IMR-90 (cell line): Measurements from ENCODE around the gene LRRTM3. TPM values are rescaled to one million over a fixed set of nuclear protein-coding genes. Genes with fewer than 3 reads are reported as not detected.

ENCODE experiments used
- ATAC-seq: fragments of 200-7000 bp; cut with Tn5 transposase; 2 replicates; pipeline ENCODE4 v1.9.1; 2020; ENCODE audit warnings: low read depth, mild to moderate bottlenecking, moderate library complexity
- BruUV-seq: library from RNA; stranded (reverse); fragments of 400-500 nt; replicated peaks from 2 replicates; lab custom pipeline; 2021; lab: Mats Ljungman, UMichigan
- CTCF ChIA-PET: fragments of 300-600 bp; formaldehyde crosslinking; extraction: SDS; loops from one replicate; lab custom pipeline; 2021; ENCODE audit warnings: antibody characterized with exemption; lab: Yijun Ruan, JAX
- POLR2A ChIA-PET: fragments of 300-600 bp; sonication (Branson Sonifier 250); formaldehyde crosslinking; loops from one replicate; lab custom pipeline; 2022; ENCODE audit warnings: antibody characterized with exemption; ENCODE audit not compliant: unreplicated experiment; lab: Charles Lee
- DNase-seq: peaks from one replicate; pipeline ENCODE4 v3.0.0; 2013
- H2AFZ ChIP-seq: replicated peaks from 2 replicates; pipeline ENCODE3; 2013; ENCODE audit warnings: low read length, mild to moderate bottlenecking; ENCODE audit not compliant: poor library complexity
- H2AK5ac ChIP-seq: 2 replicates; pipeline ENCODE4 v1.6.1; 2013; ENCODE audit warnings: low read depth, low read length, inconsistent platforms
- H2AK9ac ChIP-seq: replicated peaks from 2 replicates; pipeline ENCODE3; 2013; ENCODE audit warnings: mild to moderate bottlenecking, low read depth, low read length, moderate library complexity; ENCODE audit not compliant: poor library complexity
- H2BK120ac ChIP-seq: 2 replicates; pipeline ENCODE4 v1.6.1; 2013; ENCODE audit warnings: low read depth, low read length, inconsistent platforms
- H2BK15ac ChIP-seq: 3 replicates; pipeline ENCODE4 v1.6.1; 2013; ENCODE audit warnings: low read depth, low read length, inconsistent platforms
- H2BK20ac ChIP-seq: 2 replicates; pipeline ENCODE4 v1.6.1; 2013; ENCODE audit warnings: low read depth, mild to moderate bottlenecking, inconsistent platforms, low read length, moderate library complexity
- H2BK5ac ChIP-seq: 2 replicates; pipeline ENCODE4 v1.6.1; 2013; ENCODE audit warnings: mild to moderate bottlenecking, low read depth, low read length, inconsistent platforms; ENCODE audit not compliant: poor library complexity, severe bottlenecking
- H3K14ac ChIP-seq: replicated peaks from 2 replicates; pipeline ENCODE4 v1.6.1; 2013; ENCODE audit warnings: low read depth, low read length, inconsistent platforms
- H3K18ac ChIP-seq: 2 replicates; pipeline ENCODE4 v1.6.1; 2013; ENCODE audit warnings: low read depth, low read length, control low read depth
- H3K23ac ChIP-seq: 2 replicates; pipeline ENCODE4 v1.6.1; 2013; ENCODE audit warnings: low read depth, low read length, inconsistent platforms
- H3K27ac ChIP-seq: 2 replicates; pipeline ENCODE4 v1.5.1; 2013; ENCODE audit warnings: mild to moderate bottlenecking, control low read depth, low read length; ENCODE audit not compliant: insufficient read depth
- H3K27me3 ChIP-seq: 2 replicates; pipeline ENCODE4 v1.6.1; 2013; ENCODE audit warnings: low read length; ENCODE audit not compliant: control insufficient read depth, insufficient read depth
- H3K36me3 ChIP-seq: 2 replicates; pipeline ENCODE4 v1.6.1; 2013; ENCODE audit warnings: low read length, mixed read lengths; ENCODE audit not compliant: control insufficient read depth, insufficient read depth
- H3K4ac ChIP-seq: 2 replicates; pipeline ENCODE4 v1.6.1; 2013; ENCODE audit warnings: low read depth, low read length, inconsistent platforms
- H3K4me1 ChIP-seq: 2 replicates; pipeline ENCODE4 v1.6.1; 2013; ENCODE audit warnings: low read length, mixed read lengths; ENCODE audit not compliant: control insufficient read depth, insufficient read depth
- H3K4me2 ChIP-seq: 2 replicates; pipeline ENCODE4 v1.6.1; 2013; ENCODE audit warnings: low read depth, mild to moderate bottlenecking, control low read depth, low read length, moderate library complexity
- H3K4me3 ChIP-seq: 2 replicates; pipeline ENCODE4 v1.5.1; 2013; ENCODE audit warnings: low read depth, mild to moderate bottlenecking, control low read depth, low read length, moderate library complexity; ENCODE audit not compliant: insufficient read depth
- H3K56ac ChIP-seq: 2 replicates; pipeline ENCODE4 v1.6.1; 2013; ENCODE audit warnings: low read length, inconsistent platforms; ENCODE audit not compliant: insufficient read depth; ENCODE audit errors: extremely low read depth
- H3K79me1 ChIP-seq, 2 experiments: 2 replicates each; pipeline ENCODE4 v1.6.1; 2013; ENCODE audit warnings: low read length in 2 of 2, inconsistent platforms in 1 of 2, low read depth in 1 of 2
- H3K9ac ChIP-seq: 2 replicates; pipeline ENCODE4 v1.6.1; 2013; ENCODE audit warnings: low read depth, low read length, control low read depth
- H3K9me1 ChIP-seq: 2 replicates; pipeline ENCODE4 v1.6.1; 2013; ENCODE audit warnings: low read length, inconsistent platforms; ENCODE audit not compliant: insufficient read depth
- H3K9me3 ChIP-seq: 2 replicates; pipeline ENCODE4 v1.6.1; 2013; ENCODE audit warnings: low read length; ENCODE audit not compliant: control insufficient read depth, insufficient read depth
- H4K20me1 ChIP-seq: 2 replicates; pipeline ENCODE4 v1.6.1; 2013; ENCODE audit warnings: low read length, inconsistent platforms; ENCODE audit not compliant: insufficient read depth
- H4K5ac ChIP-seq: 2 replicates; pipeline ENCODE4 v1.6.1; 2013; ENCODE audit warnings: mild to moderate bottlenecking, low read depth, low read length, control low read depth
- H4K8ac ChIP-seq, 2 experiments: 2 replicates each; pipeline ENCODE4 v1.6.1; 2013; ENCODE audit warnings: low read depth in 2 of 2, low read length in 2 of 2, control low read depth in 1 of 2, inconsistent platforms in 1 of 2
- H4K91ac ChIP-seq: 2 replicates; pipeline ENCODE4 v1.6.1; 2013; ENCODE audit warnings: low read depth, low read length, inconsistent platforms; ENCODE audit not compliant: insufficient read depth
- BHLHE40 ChIP-seq: fragments of 150-350 bp; IDR thresholded peaks from 2 replicates; pipeline ENCODE4 v1.6.1; 2016; ENCODE audit warnings: mild to moderate bottlenecking, low read depth, low read length
- CEBPB ChIP-seq: IDR thresholded peaks from 2 replicates; pipeline ENCODE4 v1.6.1; 2012; ENCODE audit warnings: low read depth, low read length, improper control_type of control experiment
- CHD1 ChIP-seq: IDR thresholded peaks from 2 replicates; pipeline ENCODE4 v1.6.1; 2012; ENCODE audit warnings: low read depth, low read length, improper control_type of control experiment
- ELK1 ChIP-seq: fragments of 150-350 bp; IDR thresholded peaks from 2 replicates; pipeline ENCODE4 v1.6.1; 2016; ENCODE audit warnings: low read depth, mild to moderate bottlenecking, low read length, moderate library complexity, borderline replicate concordance
- MAFK ChIP-seq: IDR thresholded peaks from 2 replicates; pipeline ENCODE4 v1.6.1; 2012; ENCODE audit warnings: low read depth, low read length, improper control_type of control experiment
- MAZ ChIP-seq: IDR thresholded peaks from 2 replicates; pipeline ENCODE4 v1.6.1; 2012; ENCODE audit warnings: low read depth, mild to moderate bottlenecking, low read length, improper control_type of control experiment, moderate library complexity, borderline replicate concordance
- MXI1 ChIP-seq: IDR thresholded peaks from 2 replicates; pipeline ENCODE4 v1.6.1; 2012; ENCODE audit warnings: low read depth, mild to moderate bottlenecking, low read length, moderate library complexity, borderline replicate concordance
- NFE2L2 ChIP-seq: fragments of 150-350 bp; IDR thresholded peaks from 2 replicates; pipeline ENCODE4 v1.6.1; 2016; ENCODE audit warnings: low read depth, mild to moderate bottlenecking, low read length
- RAD21 ChIP-seq: IDR thresholded peaks from 2 replicates; pipeline ENCODE4 v1.6.1; 2012; ENCODE audit warnings: low read length, improper control_type of control experiment
- RCOR1 ChIP-seq: IDR thresholded peaks from 2 replicates; pipeline ENCODE4 v1.6.1; 2012; ENCODE audit warnings: mild to moderate bottlenecking, low read length, improper control_type of control experiment; ENCODE audit not compliant: insufficient replicate concordance
- RFX5 ChIP-seq: IDR thresholded peaks from 2 replicates; pipeline ENCODE4 v1.8.0; 2012; ENCODE audit warnings: low read depth, mild to moderate bottlenecking, low read length, moderate library complexity
- USF2 ChIP-seq: fragments of 150-350 bp; IDR thresholded peaks from 2 replicates; pipeline ENCODE4 v1.6.1; 2017; ENCODE audit warnings: mild to moderate bottlenecking, antibody characterized with exemption, low read length, low read depth
- WGBS, 2 experiments: methylation state at CpG; one replicate each; pipeline versions ENCODE4 v1.1.5 to v1.1.7; 2013; ENCODE audit warnings: missing lambda C conversion rate in 2 of 2; ENCODE audit not compliant: insufficient read length in 1 of 2; ENCODE audit errors: extremely low coverage in 2 of 2; 5-methylcytosine and 5-hydroxymethylcytosine counted together
- dilution Hi-C: fragments of 300-500 bp; cut with HindIII; formaldehyde crosslinking; loops from one replicate; pipeline ENCODE4 v1.14.3; 2018; ENCODE audit warnings: low sequenced_read_pairs; ENCODE audit not compliant: unreplicated experiment
- in situ Hi-C: fragments of 300-500 bp; cut with MboI; formaldehyde crosslinking; loops from 3 replicates; pipeline ENCODE4 v1.14.3; 2019; ENCODE audit warnings: low sequenced_read_pairs, inconsistent platforms, mixed read lengths
- intact Hi-C: fragments of 100-400 bp; cut with micrococcal nuclease; formaldehyde crosslinking; loops from 2 replicates; pipeline ENCODE4 v1.10.0; 2022
- polyA plus RNA-seq, 3 experiments: library from polyadenylated mRNA; depleted of rRNA; stranded (reverse); fragments of >200 nt; gene quantifications; 2 replicates each; pipeline ENCODE4 v1.2.3, GENCODE V29; 2012; ENCODE audit warnings: low replicate concordance in 1 of 3
- total RNA-seq: library from RNA; depleted of rRNA; stranded (reverse); fragments of >200 nt; gene quantifications from 2 replicates; pipeline ENCODE4 v1.2.3, GENCODE V29; 2012

LRRTM3 gene
- total and polyA plus RNA-seq, 2 of the 4 experiments (the other 2 are of a cell fraction): under 0.01 TPM; not detected in 1

- Histone ChIP-seq H3K4ac (no peak overlapping the region), H4K5ac (no peak overlapping the region), H3K9ac (no peak overlapping the region), H3K79me1 (no peaks in the 10 kb centered on the region), H2AFZ (no peak overlapping the region), H3K23ac (no peak overlapping the region), H3K4me3 (no peak overlapping the region), H2BK120ac (no peak overlapping the region), H3K9me3 (no peaks in the 10 kb centered on the region), H3K18ac (no peak overlapping the region), H2BK15ac (no peak overlapping the region), H3K4me2 (no peak overlapping the region), H3K4me1 (no peaks in the 10 kb centered on the region), H2BK20ac (no peak overlapping the region), H2AK9ac (no peak overlapping the region), H3K27ac (no peak overlapping the region), H3K9me1 (no peaks in the 10 kb centered on the region), H4K91ac (no peak overlapping the region), H3K27me3 (no peaks in the 10 kb centered on the region), H2BK5ac (no peak overlapping the region), H4K20me1 (no peaks in the 10 kb centered on the region), H3K36me3 (no peaks in the 10 kb centered on the region), H3K14ac (no peak overlapping the region), H3K56ac (no peak overlapping the region), H4K8ac (no peak overlapping the region), H2AK5ac (no peak overlapping the region)
- intact Hi-C loops: no loop called here
- BruUV-seq: no TSS peak
- no CpG with 5 or more reads among the region's 2 CpGs for WGBS, 2 experiments
- CTCF ChIA-PET: no interaction called here
- in situ Hi-C loops: no loop called here
- ATAC-seq: no peak
- dilution Hi-C loops: no loop called here
- TF ChIP-seq MXI1 (no peak), RAD21 (no peak), MAFK (no peak), RCOR1 (no peak), NFE2L2 (no peak), RFX5 (no peak), MAZ (no peak), CHD1 (no peak), USF2 (no peak), ELK1 (no peak), CEBPB (no peak), BHLHE40 (no peak)
- POLR2A ChIA-PET: no interaction called here
- DNase-seq: no peak
Observed at GRCh38 chr10:66919248-66919647, 6.6 kb upstream of the LRRTM3 start.
